A673 (cell line): ENCODE measurements around the gene MRPL33.

Source experiments
- CTCF ChIP-seq: fragments of 300-800, 200-600 bp; sonication (generic); conservative IDR thresholded peaks from 2 replicates; pipeline ENCODE4 v1.5.1; 2017; ENCODE audit warnings: low read depth, mild to moderate bottlenecking, antibody characterized with exemption, low read length, moderate library complexity, mixed read lengths
- EZH2 ChIP-seq: fragments of 200-600 bp; sonication (generic); IDR thresholded peaks from 2 replicates; pipeline ENCODE4 v1.6.1; 2017; ENCODE audit warnings: borderline replicate concordance, low read depth, mild to moderate bottlenecking, mixed read lengths, antibody characterized with exemption, low read length; ENCODE audit not compliant: poor library complexity, severe bottlenecking

GRCh38 chr2:27781496-27781895 is 10.0 kb downstream of the MRPL33 start:
- no peak for TF ChIP-seq CTCF
- no peak for TF ChIP-seq EZH2
